IPS-18c (cell line): Measurements from ENCODE around the gene ABCG1.

Experiments
- H3K4me3 ChIP-seq: 2 replicates; pipeline ENCODE4 v1.7.0; 2013; ENCODE audit warnings: low read depth, mild to moderate bottlenecking, low read length, moderate library complexity; ENCODE audit not compliant: insufficient read depth
- H3K9me3 ChIP-seq: one replicate; pipeline ENCODE4 v1.6.1; 2013; ENCODE audit warnings: mild to moderate bottlenecking, low read length, moderate library complexity; ENCODE audit not compliant: control insufficient read depth, insufficient read depth

ABCG1 gene

GRCh38 chr21:42300045-42300583 is 81.2 kb downstream of the ABCG1 start:
- Histone ChIP-seq H3K4me3 (no peak overlapping the region), H3K9me3 (no peaks in the 10 kb centered on the region)

GRCh38 chr21:42300956-42301355 is 82.0 kb downstream of the ABCG1 start:
- Histone ChIP-seq H3K9me3 (no peaks in the 10 kb centered on the region), H3K4me3 (no peak overlapping the region)

- Histone ChIP-seq H3K4me3 (no peak overlapping the region), H3K9me3 (no peaks in the 10 kb centered on the region)
Measured at GRCh38 chr21:42301371-42302075, 82.6 kb downstream of the ABCG1 start.

GRCh38 chr21:42302076-42302650 is 83.2 kb downstream of the ABCG1 start:
- Histone ChIP-seq H3K4me3 (no peak overlapping the region), H3K9me3 (no peaks in the 10 kb centered on the region)

GRCh38 chr21:42302794-42303193 is 83.9 kb downstream of the ABCG1 start:
- H3K4me3 ChIP-seq = no peak overlapping the region
- H3K9me3 ChIP-seq = no peaks in the 10 kb centered on the region

GRCh38 chr21:42303443-42303842 is 84.5 kb downstream of the ABCG1 start:
- H3K9me3 ChIP-seq = no peaks in the 10 kb centered on the region
- H3K4me3 ChIP-seq = no peak overlapping the region

- no peak overlapping the region for H3K4me3 ChIP-seq
- H3K9me3 ChIP-seq = no peaks in the 10 kb centered on the region
Measured at GRCh38 chr21:42304556-42305454, 85.9 kb downstream of the ABCG1 start.

GRCh38 chr21:42305707-42306147 is 86.8 kb downstream of the ABCG1 start:
- Histone ChIP-seq H3K9me3 (no peaks in the 10 kb centered on the region), H3K4me3 (no peak overlapping the region)

GRCh38 chr21:42306366-42307035 is 87.6 kb downstream of the ABCG1 start:
- Histone ChIP-seq H3K9me3 (no peaks in the 10 kb centered on the region), H3K4me3 (no peak overlapping the region)

GRCh38 chr21:42307106-42307505 is 88.2 kb downstream of the ABCG1 start:
- H3K9me3 ChIP-seq = no peaks in the 10 kb centered on the region
- H3K4me3 ChIP-seq = no peak overlapping the region

GRCh38 chr21:42308161-42308913 is 89.4 kb downstream of the ABCG1 start:
- Histone ChIP-seq H3K4me3 (no peak overlapping the region), H3K9me3 (no peaks in the 10 kb centered on the region)

- no peaks in the 10 kb centered on the region for H3K9me3 ChIP-seq
- no peak overlapping the region for H3K4me3 ChIP-seq
Measured at GRCh38 chr21:42308914-42309752, 90.2 kb downstream of the ABCG1 start.

GRCh38 chr21:42309753-42310213 is 90.8 kb downstream of the ABCG1 start:
- no peaks in the 10 kb centered on the region for H3K9me3 ChIP-seq
- H3K4me3 ChIP-seq = peak overlapping the region; percentile 43

GRCh38 chr21:42310411-42311001 is 91.6 kb downstream of the ABCG1 start:
- Histone ChIP-seq H3K9me3 (no peaks in the 10 kb centered on the region), H3K4me3 (no peak overlapping the region)

GRCh38 chr21:42311160-42311559 is 92.2 kb downstream of the ABCG1 start:
- H3K9me3 ChIP-seq = no peaks in the 10 kb centered on the region
- H3K4me3 ChIP-seq = no peak overlapping the region
